HG03354 (cell line): ENCODE data around the gene ASXL3.

ENCODE experiments used
- ATAC-seq: cut with Tn5 transposase; IDR thresholded peaks from one replicate; pipeline ENCODE4 v1.9.1; 2021; ENCODE audit warnings: mild to moderate bottlenecking; ENCODE audit not compliant: unreplicated experiment, poor library complexity, severe bottlenecking

ASXL3 gene

DNA sequence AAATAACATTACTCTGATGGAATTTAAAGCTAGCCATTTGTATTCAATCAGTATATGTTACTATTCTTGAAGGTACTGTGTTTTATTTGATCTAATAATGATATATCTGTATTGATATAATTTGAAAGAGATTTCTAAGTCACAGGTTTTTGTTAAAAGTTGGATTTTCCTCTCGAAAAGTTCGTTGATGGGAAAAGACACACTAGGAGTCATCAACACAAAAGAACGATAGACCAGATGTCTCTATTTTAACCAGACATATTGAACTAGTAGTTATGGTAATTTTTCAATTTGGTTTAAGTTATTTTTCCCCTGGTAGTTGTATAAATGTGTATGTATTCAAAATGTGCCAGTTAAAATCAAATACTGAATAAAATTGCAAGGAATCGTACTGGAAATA, 2.5 kb downstream of the ASXL3 start:
- ATAC-seq = no peak

DNA sequence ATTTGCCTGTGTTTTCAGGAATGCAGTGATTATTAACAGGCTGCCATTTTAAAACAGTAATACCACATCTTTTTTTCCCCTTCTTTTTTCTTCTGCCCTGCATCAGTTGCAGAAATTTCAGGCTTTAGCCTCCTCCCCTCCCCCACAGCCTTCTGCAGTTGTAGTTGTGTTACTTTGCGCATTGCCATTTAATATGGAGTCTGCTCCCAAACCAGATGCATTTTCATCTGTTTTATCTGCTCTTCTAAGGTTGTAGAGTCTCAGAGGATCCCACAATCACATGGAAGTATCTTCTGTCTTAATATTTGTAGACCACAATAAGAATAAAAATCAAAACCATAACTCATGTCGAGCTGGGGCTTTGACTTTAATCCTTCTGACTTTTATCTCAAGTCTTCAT, 3.8 kb downstream of the ASXL3 start:
- no peak for ATAC-seq

DNA sequence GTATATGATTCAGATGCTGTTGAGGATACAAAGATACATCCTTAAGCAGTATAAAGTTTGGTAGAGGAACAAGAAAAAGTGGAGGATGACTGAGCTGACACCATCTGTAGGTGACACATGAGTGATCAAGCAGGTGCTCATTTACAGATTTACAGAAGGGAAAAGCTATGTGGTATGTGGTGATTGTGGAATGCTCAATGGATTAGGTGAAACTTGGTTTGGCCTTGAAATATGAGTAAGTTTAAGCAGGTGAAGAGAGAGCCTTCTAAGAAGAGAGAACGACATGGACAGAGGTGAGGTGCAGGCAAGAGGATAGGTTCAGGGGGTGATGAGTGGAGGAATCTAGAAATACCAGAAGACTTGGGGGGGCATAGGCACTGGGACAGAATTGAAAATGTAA, 5.9 kb downstream of the ASXL3 start:
- no peak for ATAC-seq

DNA sequence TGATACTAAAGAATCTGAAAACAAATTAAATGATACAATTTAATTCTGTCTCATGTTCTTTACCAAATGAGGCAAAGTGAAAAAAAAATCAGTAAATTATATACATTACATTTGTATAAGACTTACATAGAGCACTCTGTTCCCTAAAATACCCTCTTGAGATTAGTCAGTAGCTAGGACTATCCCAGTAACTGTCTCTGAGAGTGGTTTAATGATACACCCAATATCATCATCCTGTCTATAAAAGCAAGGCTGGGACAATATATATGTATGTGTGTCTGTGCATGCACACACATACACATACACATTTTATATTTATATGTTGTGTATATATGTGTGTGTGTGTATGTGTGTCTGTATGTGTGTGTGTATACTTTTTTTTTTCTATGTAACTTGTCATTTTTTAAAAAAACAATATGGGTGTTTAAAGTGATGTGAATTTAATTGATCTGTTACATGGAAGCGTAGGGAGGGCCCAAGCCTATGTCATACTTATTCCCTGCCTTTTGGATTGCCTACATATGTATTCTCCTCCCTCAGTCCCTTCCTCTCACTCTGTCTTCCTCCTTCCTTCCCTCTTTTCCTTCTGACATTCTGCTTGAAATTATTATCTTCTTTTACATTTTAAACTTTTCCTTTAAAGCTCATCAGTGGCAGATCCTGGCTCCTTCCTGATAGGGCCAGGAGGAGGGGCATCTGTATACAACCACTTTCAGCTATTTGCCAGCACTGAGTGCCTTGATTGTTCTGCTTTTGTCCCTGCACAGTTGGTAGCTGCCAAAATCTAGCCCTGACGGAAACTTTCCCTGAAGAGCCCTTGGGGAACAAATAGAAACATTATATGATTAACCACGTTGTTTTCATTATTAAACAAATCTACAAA, 6.8 kb downstream of the ASXL3 start:
- ATAC-seq = no peak

DNA sequence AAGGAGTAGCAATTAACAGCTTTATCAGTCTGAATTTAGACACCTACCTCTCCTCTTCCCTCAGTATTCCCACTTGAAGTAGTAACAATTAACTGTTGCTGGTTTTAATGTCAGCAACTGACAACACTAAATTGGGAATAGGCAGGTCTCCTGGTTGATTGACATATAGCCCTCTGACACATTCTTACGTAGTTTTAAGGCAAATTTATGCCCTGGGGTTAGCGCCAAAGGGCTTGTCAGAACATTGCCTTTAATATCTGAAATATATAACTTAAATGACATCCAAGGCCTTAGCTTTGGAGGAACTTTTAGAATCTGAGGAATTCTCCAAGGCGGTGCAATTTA, 7.4 kb downstream of the ASXL3 start:
- no peak for ATAC-seq

DNA sequence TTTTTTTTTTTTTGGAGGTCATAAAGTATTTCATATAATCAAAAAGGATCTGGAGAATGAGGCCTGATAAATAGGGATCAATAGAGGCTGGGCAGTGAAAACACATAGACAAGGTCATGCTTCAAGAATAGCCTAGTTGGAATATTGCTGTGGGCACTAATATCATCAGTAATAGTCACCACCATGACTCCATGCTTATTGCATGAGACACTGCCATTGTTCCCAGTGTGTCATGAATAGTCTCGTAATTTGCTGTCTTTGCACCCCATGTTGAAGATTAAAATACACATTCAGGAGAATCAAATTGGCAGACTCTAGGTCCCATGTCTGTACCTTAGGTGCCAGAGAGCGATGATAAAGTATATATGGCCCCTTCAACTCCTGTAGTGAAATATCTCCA, 10.3 kb downstream of the ASXL3 start:
- no peak for ATAC-seq

DNA sequence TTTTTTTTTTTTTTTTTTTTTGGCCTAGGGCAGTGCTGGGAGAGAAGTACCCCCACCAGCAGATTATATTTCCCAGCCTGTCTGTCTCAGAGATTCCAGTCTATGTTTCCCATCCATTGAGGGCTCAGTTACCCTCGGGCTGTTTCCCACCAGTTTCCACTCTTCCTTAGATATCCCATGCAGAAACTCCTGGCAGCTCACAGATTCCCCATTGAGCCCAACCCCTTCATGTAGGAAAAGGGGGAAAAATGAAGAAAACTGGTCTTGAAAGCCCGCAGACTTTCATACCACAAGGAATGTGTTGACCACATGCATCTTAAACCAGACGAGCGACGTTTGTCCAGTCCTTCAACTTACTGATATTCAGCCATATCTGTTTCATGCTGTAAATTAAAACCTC, 15.2 kb downstream of the ASXL3 start:
- ATAC-seq = no peak

DNA sequence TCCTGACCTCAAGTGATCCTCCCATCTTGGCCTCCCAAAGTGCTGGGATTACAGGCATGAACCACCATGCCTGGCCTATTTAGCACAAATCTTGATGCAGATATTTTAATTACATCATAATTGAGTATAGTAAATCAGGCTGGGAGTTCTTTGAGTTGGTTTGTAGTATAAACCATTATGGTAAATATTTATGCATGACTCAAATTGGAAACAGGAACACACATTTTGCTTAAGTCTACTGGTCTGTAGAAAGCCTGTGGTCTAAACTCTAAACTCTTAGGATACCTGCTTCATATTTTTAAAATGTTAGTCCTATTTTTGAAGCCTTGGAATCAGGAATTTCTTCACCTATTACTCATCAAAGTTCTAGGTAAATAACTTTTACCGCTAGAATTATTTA, 16.8 kb downstream of the ASXL3 start:
- ATAC-seq = no peak

DNA sequence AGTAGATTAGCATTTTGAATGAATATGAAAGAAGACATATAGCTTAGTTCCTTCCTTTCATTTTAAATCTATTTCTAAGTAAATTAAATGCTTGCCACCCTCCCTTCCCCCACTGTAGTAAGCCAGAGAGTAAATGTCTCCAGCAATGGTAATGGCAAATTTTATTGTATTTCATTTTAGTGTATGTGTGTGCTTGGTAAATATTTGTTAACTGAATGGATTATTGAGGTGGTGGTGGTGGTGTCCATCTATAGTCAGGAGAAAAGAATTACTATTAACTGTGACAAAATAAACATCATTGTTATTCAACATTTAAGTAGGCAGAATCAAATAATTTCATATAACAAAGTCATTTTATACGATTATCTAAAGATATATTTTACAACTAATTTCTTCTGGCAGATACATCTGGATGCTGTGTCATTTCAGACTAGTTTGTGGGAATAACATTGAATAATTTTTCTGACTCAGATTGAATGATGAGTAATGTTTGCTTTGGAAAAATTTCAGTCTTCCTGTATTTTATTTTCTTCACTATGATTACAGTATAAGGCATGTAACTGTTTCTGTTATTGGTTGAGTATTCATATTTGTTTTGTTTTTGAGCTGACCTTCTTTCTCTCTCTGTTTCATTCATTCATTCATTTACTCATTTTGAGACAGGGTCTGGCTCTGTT, 18.3 kb downstream of the ASXL3 start:
- ATAC-seq = no peak

DNA sequence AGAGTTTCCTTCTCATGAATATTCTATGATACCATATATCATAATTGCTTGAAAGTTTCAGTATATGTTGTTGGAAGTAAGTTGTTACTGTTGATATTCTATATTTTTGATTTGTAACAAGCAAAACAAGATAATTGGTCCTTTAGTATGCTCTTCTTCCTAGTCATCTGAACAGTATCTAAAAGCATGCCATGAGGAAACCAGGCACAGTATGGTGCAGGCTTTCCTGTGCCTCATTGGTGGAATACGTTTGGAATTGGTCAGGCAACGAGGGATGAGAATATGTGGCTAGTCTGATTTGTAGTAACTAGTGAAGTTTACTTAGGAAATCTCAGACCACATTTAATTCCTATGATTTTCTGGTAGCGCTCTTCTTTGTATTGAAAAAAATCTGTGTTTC, 22.8 kb downstream of the ASXL3 start:
- no peak for ATAC-seq

DNA sequence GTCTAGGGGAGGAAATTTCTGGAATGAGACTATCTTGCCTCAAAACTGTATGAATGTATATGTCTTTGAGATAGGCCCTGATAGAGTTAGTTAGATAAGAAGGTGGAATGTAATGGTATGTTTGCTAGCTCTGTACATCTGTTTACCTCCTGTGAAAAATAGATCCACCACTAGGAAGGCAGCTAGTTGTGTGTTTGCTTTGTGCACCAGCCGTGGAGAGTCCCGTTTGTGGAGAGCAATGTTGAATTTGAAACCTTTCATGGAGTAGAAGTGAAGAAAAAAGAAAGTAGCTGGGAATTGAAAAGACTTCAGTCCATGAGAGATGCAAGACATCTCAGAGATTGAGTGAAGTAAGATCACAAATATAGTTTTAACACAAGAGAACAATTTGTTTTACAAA, 25.4 kb downstream of the ASXL3 start:
- ATAC-seq = no peak

DNA sequence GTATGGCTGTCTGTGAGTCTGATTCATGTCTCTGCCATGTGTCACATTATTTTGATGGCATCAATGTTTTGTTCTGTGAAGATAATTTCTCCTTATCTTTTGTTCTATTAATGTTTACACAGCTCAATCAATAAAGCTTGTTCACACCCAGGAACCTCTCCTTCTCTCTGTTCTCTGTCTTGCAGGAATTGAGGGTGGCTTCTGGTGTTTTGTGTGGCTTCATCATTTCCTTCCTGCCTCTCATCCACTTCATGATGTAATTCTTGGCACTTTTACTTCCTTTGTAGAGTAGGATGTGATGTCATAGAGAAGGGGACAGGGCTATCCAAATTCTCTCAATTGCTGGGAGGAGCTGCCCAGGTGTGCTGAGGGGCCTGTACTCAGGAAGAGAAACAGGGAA, 27.2 kb downstream of the ASXL3 start:
- ATAC-seq = no peak

DNA sequence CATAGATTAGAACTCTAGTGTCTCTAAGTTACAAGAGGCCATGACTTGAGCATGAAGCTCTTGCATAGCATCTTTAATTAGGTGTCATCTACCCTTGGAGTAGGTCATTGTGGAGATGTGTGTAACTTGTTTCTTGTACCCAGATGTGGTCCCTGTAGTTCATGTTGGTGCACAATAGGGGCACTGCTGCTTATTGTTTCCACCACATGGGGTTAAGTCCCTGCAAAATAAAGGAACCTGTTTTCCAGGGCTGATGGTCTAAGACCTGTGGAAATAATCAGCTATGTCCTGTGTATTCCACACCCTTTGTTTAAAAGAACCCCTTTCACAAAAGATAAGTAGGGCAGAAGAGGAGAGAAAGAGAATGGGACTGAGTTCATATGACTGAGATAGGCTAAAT, 28.6 kb downstream of the ASXL3 start:
- no peak for ATAC-seq

DNA sequence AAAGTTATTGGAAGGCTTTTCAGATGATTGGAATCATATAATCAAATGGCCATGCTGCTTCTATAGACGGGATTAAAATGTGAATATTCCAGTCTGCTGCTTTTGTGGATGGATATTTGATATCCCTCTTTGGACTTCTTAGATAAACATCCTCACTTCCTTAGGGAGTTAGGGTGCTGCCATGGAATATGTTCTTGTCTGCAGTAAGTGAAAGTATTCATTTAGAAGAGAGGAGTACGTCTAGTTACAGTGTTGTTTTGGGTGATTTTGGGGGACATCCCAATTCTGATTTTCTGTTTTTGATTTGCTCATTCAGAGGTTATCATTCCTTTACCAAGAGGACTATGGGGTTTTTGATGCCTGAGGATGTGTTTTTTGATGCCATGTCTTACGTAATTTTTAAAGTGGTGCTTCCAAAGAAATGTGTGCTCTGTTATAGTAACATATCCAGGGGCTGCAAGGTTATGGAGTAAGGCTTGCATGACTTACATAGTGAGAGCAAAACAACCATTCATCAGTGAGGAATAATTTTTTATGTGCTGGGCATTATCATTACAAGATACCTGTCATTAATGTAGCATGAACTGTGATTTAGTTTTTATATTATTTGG, 33.6 kb downstream of the ASXL3 start:
- no peak for ATAC-seq

DNA sequence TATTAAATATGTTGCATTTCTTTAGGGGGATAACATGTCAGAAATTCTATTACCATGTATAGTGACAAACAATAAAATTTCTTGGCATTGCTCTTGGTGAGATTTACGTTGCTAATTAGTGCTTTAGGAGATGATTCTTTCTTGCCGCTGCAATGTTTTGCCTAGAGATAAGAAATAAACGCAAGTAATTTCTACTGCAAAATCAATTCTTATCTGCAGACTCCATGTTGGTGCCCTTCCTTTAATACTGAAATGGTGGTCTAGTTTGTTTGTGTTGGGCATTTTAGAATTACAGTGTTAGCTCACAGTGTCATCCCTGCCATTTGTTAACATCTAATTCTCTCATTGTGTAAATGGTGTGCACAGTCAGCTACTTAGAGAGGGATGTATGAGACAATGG, 34.6 kb downstream of the ASXL3 start:
- no peak for ATAC-seq

DNA sequence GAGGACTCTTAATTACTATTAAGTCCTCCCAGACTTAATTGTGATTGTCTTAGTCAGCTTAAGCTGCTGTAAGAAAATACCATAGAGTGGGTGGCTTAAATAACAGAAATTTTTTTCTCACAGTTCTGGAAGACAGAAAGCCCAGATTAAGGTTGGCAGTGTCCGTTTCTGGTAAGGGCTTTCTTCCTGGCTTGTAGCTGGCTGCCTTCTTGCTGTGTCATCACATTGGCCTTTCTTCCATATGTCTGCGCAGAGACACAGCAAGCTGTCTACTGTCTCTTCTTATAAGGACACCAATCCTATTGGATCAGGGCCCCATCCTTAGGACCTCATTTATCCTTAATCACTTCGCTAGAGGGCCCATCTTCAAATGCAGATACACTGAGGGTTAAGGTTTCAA, 38.5 kb downstream of the ASXL3 start:
- no peak for ATAC-seq

DNA sequence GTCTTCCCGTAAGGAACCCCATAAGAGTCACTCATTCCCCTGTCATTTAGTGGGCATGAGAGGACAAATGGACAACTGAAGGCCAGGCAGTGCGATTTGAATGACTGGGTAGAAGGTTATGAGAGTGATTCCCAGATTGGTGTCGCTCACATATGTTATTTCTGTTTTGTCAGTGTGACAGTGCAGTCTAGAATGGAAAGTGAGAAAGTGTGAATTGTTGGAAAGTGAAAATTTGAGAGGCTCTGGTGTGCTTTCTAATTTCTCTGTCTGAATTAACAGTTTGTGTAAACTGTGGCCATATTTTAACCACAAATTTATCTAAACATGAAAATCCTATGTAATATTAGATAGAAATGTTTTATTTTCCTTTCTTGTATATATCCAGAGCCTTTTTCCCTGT, 49.1 kb downstream of the ASXL3 start:
- no peak for ATAC-seq

DNA sequence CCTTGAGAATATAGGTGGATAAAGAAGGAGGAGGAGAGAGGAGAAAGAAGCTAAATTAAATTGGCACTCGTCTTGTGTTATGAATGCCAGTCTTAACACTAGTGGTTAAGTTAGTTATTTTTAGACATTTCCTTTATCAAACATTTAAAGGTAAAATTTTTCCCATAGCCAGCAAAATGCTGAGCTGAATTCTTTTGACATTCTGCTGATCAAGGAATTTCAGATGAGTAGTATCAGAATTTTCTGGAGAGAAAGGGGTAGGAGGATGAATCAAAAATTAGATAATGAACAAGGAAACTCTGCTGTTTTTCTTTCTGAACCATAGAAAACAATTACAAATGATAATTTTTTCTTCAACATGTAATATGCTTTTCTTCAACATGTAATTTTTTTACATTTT, 52.5 kb downstream of the ASXL3 start:
- no peak for ATAC-seq

DNA sequence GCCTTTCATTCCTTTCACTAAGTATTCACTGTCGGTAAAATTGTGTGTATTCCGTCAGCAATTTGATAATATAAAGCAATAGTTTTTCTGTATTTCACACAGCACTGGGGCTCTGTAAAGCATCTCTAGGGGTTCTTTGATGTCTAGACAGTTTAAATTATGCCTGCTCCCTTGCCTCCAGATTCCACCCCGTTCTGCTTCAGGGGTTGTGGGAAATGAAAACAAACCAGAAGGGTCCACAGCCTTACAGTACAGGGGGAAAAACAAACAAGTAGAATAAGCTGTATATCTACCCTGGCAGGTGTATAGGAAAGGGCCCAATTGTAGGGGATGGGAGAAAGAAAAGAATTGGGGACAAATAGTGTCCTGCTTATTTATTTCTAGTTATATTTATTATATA, 63.1 kb downstream of the ASXL3 start:
- ATAC-seq = no peak

DNA sequence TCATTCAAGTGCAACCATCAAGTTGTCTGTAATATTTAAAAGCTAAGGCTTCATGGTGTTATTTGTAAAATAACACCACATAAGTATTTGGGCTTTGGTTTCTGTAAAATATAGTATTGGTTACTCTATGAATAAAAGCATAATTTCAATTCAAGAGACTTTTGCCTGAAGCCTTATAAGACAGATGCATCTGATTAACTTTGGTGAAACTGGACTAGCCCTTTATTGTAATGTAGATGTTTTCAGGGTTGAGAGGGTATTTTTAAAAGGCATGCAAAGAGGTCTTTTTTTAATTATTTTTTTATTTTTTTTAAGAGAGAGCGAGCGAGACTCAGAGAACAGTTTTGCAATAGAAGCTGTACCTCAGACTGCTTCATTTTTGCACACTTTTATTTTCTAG, 66.5 kb downstream of the ASXL3 start:
- ATAC-seq = no peak

DNA sequence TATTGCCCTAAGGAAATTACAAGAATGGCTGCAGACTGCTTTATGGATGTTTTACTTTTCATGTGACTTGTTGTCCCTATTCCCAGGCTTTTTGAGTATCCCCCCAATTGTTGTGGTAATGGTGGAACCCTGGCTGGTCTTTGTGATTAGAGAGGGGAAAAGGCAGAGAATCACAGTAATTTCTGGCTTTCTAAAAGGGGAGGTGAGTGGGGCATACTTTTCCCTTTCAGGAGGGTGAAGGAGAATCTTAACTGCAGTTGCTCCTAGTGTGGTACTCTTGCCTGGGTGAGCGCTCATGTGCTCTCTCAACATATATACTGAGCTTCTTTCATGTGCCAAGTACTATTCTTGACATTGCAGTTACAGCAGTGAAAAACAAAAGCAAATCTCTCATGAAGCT, 69.3 kb downstream of the ASXL3 start:
- ATAC-seq = no peak
